Lower lobe of right lung (tissue), 2 donors: ENCODE results near the gene TNFSF11. TPM values are rescaled to one million over a fixed set of nuclear protein-coding genes. Genes with fewer than 3 reads are reported as not detected.

ENCODE experiments used
- ATAC-seq, 2 donors: fragments of 200-7000 bp; cut with Tn5 transposase; one replicate each; pipeline ENCODE4 v1.9.1; 2020 to 2022; ENCODE audit warnings: mild to moderate bottlenecking in 2 of 2, moderate library complexity in 2 of 2
- DNase-seq: peaks from one replicate; pipeline ENCODE4 v3.0.0-alpha.2; 2020
- H3K27ac ChIP-seq: fragments of 200-600 bp; one replicate; pipeline ENCODE4 v1.8.0; 2022
- H3K27me3 ChIP-seq: fragments of 200-600 bp; one replicate; pipeline ENCODE4 v1.8.0; 2022; ENCODE audit warnings: low read depth
- H3K36me3 ChIP-seq: fragments of 200-600 bp; one replicate; pipeline ENCODE4 v1.8.0; 2022; ENCODE audit warnings: mild to moderate bottlenecking
- H3K4me1 ChIP-seq: fragments of 200-600 bp; one replicate; pipeline ENCODE4 v1.8.0; 2022
- H3K4me3 ChIP-seq: fragments of 200-600 bp; one replicate; pipeline ENCODE4 v1.8.0; 2022; ENCODE audit warnings: mild to moderate bottlenecking
- H3K9me3 ChIP-seq: fragments of 200-600 bp; one replicate; pipeline ENCODE4 v1.8.0; 2022
- intact Hi-C: fragments of 100-400 bp; cut with DNase I; formaldehyde crosslinking; loops from one replicate; pipeline ENCODE4 v1.11.0; 2022
- total RNA-seq: library from RNA; stranded (reverse); fragmentation: NEBNext Ultra II Directional; extraction: Animal tissue kit (Norgen Biotek cat#: 25700); gene quantifications from one replicate; pipeline ENCODE4 v1.2.1, GENCODE V29; 2021
- TF ChIP-seq, protein P1 (sequence below): fragments of 200-600 bp; IDR thresholded peaks from one replicate; pipeline ENCODE4 v1.8.0; 2022; ENCODE audit warnings: antibody characterized with exemption, mild to moderate bottlenecking
- donor health status: DM: no; HTN: yes; CAD: no; lungs with severe emphysema.

The TNFSF11 gene
- total RNA-seq, 1 donor from 2014 or later = not detected

DNA sequence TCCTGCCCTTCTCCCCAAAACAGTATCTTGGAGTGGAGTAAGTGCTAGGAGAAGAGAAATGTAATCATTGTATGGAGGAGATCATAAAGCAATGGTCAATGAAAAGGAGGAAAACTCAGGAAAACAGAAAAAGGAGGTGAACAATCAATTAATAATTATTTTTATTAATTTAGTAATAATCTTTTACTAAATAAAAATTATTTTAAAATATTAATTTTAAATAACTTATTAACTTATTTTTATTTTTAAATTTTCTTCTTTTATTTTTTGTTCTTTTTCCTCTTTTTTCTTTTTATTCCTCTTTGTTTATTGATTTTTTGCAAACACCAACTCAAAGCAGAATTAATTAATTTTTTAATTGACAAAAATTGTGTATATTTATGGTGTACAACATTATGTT, 80.3 kb downstream of the TNFSF11 start:
- Histone ChIP-seq H3K36me3 (no peaks in the 10 kb centered on the region), H3K27ac (no peak overlapping the region), H3K9me3 (no peaks in the 10 kb centered on the region), H3K27me3 (no peaks in the 10 kb centered on the region), H3K4me3 (no peak overlapping the region), H3K4me1 (no peaks in the 10 kb centered on the region)
- intact Hi-C loops = no loop called here
- TF ChIP-seq, protein P1, sequence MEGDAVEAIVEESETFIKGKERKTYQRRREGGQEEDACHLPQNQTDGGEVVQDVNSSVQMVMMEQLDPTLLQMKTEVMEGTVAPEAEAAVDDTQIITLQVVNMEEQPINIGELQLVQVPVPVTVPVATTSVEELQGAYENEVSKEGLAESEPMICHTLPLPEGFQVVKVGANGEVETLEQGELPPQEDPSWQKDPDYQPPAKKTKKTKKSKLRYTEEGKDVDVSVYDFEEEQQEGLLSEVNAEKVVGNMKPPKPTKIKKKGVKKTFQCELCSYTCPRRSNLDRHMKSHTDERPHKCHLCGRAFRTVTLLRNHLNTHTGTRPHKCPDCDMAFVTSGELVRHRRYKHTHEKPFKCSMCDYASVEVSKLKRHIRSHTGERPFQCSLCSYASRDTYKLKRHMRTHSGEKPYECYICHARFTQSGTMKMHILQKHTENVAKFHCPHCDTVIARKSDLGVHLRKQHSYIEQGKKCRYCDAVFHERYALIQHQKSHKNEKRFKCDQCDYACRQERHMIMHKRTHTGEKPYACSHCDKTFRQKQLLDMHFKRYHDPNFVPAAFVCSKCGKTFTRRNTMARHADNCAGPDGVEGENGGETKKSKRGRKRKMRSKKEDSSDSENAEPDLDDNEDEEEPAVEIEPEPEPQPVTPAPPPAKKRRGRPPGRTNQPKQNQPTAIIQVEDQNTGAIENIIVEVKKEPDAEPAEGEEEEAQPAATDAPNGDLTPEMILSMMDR = no peak
- DNase-seq (no peak), ATAC-seq (no peak)

DNA sequence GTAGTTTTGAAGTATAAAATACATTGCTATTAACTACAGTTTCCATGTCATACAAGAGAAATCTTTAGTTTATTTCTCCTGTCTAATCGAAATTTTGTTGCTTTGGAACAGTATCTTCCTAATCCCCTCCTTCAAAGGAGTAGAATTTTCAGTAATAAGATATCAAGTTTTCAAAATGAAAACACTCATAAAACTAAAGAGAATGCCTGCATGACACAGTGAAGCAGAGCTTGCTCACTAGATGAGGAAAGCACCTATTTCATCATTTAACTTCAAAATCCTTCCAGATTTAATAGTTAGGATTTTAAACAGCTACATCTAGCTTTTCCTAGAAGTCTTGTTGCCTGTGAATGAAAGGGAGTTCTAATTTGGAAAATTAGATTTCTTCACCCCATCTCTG, 80.8 kb downstream of the TNFSF11 start:
- Histone ChIP-seq H3K36me3 (no peaks in the 10 kb centered on the region), H3K27ac (no peak overlapping the region), H3K4me1 (no peaks in the 10 kb centered on the region), H3K27me3 (no peaks in the 10 kb centered on the region), H3K9me3 (no peaks in the 10 kb centered on the region), H3K4me3 (no peak overlapping the region)
- TF ChIP-seq, protein P1 = no peak
- DNase-seq (no peak), ATAC-seq (no peak)
- intact Hi-C loops = no loop called here

DNA sequence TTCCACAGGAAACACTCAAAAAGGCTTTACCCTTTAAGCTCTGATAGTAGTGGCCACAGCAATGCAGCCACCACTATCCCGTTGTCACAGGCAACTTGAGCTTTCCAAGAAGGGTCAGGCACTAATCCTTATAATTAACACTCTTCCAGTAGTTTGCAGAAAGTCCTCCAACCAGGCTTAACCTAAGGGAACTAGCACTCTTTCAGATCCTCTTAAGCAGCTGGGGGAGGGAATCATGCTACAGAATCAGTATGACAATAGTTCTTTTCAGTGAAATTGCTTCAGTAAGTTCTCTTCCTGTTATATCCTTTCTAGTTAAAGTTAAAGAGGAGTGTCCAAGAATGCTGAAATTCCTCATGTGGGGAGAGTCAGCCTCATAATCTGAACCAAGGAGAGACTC, 82.2 kb downstream of the TNFSF11 start:
- intact Hi-C loops = no loop called here
- Histone ChIP-seq H3K9me3 (no peaks in the 10 kb centered on the region), H3K36me3 (no peaks in the 10 kb centered on the region), H3K4me1 (no peaks in the 10 kb centered on the region), H3K27me3 (no peaks in the 10 kb centered on the region), H3K27ac (no peak overlapping the region), H3K4me3 (no peak overlapping the region)
- ATAC-seq (no peak), DNase-seq (no peak)
- TF ChIP-seq, protein P1 = no peak

DNA sequence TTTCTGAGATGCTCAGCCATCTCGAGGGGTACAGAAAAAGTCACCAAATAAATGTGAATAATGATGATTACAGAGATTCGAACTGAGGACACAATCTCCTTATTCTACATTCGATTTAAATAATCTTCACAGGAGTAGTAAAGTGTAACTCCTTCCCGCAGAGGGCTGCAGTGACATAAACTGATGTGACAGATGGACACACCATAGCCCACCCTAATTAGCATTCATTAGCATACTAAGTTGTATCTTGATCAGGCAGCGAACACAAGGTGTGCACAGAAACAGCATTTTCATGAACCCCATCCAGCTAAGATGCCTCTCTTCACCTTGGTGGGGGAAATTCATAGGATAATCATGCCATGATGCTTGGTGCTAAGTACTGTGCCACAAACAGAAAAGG, 83.0 kb downstream of the TNFSF11 start:
- no peaks in the 10 kb centered on the region for H3K9me3 ChIP-seq
- TF ChIP-seq, protein P1 = no peak
- intact Hi-C loops = no loop called here
- H3K4me1 ChIP-seq = no peaks in the 10 kb centered on the region
- no peak overlapping the region for H3K4me3 ChIP-seq
- DNase-seq (no peak), ATAC-seq (no peak)
- H3K36me3 ChIP-seq = no peaks in the 10 kb centered on the region
- H3K27ac ChIP-seq = no peak overlapping the region
- H3K27me3 ChIP-seq = no peaks in the 10 kb centered on the region

Other genes starting within 250 kb of the TNFSF11 start
- 17.0 TPM for gene FAM216B, start 207.4 kb downstream of the TNFSF11 start, total RNA-seq